ENCODE measurements around the gene DDO.
"Not testable (repeated sequence)": the region's sequence is repeated elsewhere in the genome, so short reads cannot be mapped to it uniquely, and the experiment has no call there.

The DDO gene

GRCh38 chr6:110366256-110366655 lies 49.1 kb downstream of the DDO start:
- DNase-seq: peak; percentile 50

GRCh38 chr6:110364364-110365105 lies 50.8 kb downstream of the DDO start:
- no peak for DNase-seq

GRCh38 chr6:110363748-110364147 lies 51.6 kb downstream of the DDO start:
- DNase-seq: no peak

GRCh38 chr6:110360676-110361075 lies 54.7 kb downstream of the DDO start:
- no peak for DNase-seq

GRCh38 chr6:110359556-110359955 lies 55.8 kb downstream of the DDO start:
- DNase-seq: no peak

- DNase-seq: peak; percentile 70
Observed at GRCh38 chr6:110358553-110359160, 56.7 kb downstream of the DDO start.

GRCh38 chr6:110357664-110358552 lies 57.5 kb downstream of the DDO start, which contains the start of gene METTL24:
Gene METTL24, minus strand, starts transcription at chr6:110358349. Its CDS starts 77 bp downstream, at chr6:110358272.
- peak; percentile 81 for DNase-seq

GRCh38 chr6:110357298-110357663 lies 58.1 kb downstream of the DDO start:
- DNase-seq: no peak

- DNase-seq: no peak
Observed at GRCh38 chr6:110356778-110357177, 58.6 kb downstream of the DDO start.

GRCh38 chr6:110355727-110356126 lies 59.6 kb downstream of the DDO start:
- peak; percentile 48 for DNase-seq

- DNase-seq: no peak
Observed at GRCh38 chr6:110355022-110355421, 60.4 kb downstream of the DDO start.

- DNase-seq: no peak
Observed at GRCh38 chr6:110354153-110354552, 61.2 kb downstream of the DDO start.

- no peak for DNase-seq
Observed at GRCh38 chr6:110353457-110354001, 61.8 kb downstream of the DDO start.

GRCh38 chr6:110352563-110353262 lies 62.7 kb downstream of the DDO start:
- DNase-seq: no peak

GRCh38 chr6:110351986-110352385 lies 63.4 kb downstream of the DDO start:
- no peak for DNase-seq

- no peak for DNase-seq
Observed at GRCh38 chr6:110351546-110351945, 63.8 kb downstream of the DDO start.

GRCh38 chr6:110350593-110350992 lies 64.8 kb downstream of the DDO start:
- not testable (repeated sequence) for DNase-seq

GRCh38 chr6:110348961-110349690 lies 66.2 kb downstream of the DDO start:
- peak; percentile 86 for DNase-seq

GRCh38 chr6:110345025-110345424 lies 70.3 kb downstream of the DDO start:
- no peak for DNase-seq

- DNase-seq: peak; percentile 0
Observed at GRCh38 chr6:110342759-110343158, 72.6 kb downstream of the DDO start.

All from eye (tissue), 1 donor.